ENCODE data around the gene PLOD3. TPM values are rescaled to one million over a fixed set of nuclear protein-coding genes. Genes with fewer than 3 reads are reported as not detected.

Gene PLOD3
- total and polyA plus RNA-seq, 2 of the 8 experiments (the other 6 are each of a cell fraction or from before 2014, with no cell fraction given), result 28.4 to 47.2 TPM

GRCh38 chr7:101217388-101218235 lies at the start of gene PLOD3, which contains the start of gene ZNHIT1 (continued):
- TF ChIP-seq CTCF (IDR thresholded peaks at IDR 0.05; ENCODE audit: control extremely low read depth in 1 of 3, insufficient read depth in 1 of 3, low read depth in 1 of 3, low read length in 3 of 3) (peak; percentile 27 to 34 (median 28)), SIRT6 (IDR thresholded peaks at IDR 0.05; ENCODE audit: low read length) (no peak)
